Stimulated activated CD8-positive, alpha-beta memory T cell treated with anti-CD3 and anti-CD28 coated beads, Interleukin-4, amount 100 ng/mL, for 48 hours (primary cell): ENCODE results near the gene TLR10.
"Not testable (repeated sequence)": the region's sequence is repeated elsewhere in the genome, so short reads cannot be mapped to it uniquely, and the experiment has no call there.

Experiments used
- DNase-seq: peaks from one replicate; pipeline ENCODE4 v3.0.0-alpha.2; 2020

Gene TLR10, protein sequence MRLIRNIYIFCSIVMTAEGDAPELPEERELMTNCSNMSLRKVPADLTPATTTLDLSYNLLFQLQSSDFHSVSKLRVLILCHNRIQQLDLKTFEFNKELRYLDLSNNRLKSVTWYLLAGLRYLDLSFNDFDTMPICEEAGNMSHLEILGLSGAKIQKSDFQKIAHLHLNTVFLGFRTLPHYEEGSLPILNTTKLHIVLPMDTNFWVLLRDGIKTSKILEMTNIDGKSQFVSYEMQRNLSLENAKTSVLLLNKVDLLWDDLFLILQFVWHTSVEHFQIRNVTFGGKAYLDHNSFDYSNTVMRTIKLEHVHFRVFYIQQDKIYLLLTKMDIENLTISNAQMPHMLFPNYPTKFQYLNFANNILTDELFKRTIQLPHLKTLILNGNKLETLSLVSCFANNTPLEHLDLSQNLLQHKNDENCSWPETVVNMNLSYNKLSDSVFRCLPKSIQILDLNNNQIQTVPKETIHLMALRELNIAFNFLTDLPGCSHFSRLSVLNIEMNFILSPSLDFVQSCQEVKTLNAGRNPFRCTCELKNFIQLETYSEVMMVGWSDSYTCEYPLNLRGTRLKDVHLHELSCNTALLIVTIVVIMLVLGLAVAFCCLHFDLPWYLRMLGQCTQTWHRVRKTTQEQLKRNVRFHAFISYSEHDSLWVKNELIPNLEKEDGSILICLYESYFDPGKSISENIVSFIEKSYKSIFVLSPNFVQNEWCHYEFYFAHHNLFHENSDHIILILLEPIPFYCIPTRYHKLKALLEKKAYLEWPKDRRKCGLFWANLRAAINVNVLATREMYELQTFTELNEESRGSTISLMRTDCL

GRCh38 chr4:38782452-38783108, at the start of gene TLR10:
Gene TLR10 (minus strand): TSS chr4:38782990. CDS start chr4:38775590, 7,400 bp downstream.
- peak; percentile 41 for DNase-seq

DNA sequence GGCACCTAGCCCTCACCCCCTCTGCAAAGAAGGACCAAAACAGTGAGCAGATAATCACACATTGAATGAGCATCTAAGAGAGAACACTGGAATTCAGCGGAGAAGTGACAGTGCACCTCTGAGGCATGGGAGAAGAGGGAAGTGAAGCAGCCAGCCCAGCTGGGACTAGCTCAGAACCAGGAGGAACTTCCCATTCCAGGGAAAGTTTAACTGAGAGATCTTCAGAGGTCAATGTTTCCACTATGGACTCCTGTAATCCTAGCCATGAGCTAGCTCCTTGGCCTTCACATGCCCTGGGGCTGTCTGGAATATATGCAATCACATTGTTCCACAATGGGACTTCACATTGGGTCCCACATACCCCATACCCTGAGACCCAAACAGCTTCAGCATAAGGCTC, 49.4 kb upstream of the TLR10 start:
- no peak for DNase-seq

GRCh38 chr4:38831653-38832052, 48.9 kb upstream of the TLR10 start:
- DNase-seq: no peak

- DNase-seq: no peak
Observed at GRCh38 chr4:38829237-38829636, 46.4 kb upstream of the TLR10 start.

- no peak for DNase-seq
Observed at GRCh38 chr4:38823766-38824165, 41.0 kb upstream of the TLR10 start.

DNA sequence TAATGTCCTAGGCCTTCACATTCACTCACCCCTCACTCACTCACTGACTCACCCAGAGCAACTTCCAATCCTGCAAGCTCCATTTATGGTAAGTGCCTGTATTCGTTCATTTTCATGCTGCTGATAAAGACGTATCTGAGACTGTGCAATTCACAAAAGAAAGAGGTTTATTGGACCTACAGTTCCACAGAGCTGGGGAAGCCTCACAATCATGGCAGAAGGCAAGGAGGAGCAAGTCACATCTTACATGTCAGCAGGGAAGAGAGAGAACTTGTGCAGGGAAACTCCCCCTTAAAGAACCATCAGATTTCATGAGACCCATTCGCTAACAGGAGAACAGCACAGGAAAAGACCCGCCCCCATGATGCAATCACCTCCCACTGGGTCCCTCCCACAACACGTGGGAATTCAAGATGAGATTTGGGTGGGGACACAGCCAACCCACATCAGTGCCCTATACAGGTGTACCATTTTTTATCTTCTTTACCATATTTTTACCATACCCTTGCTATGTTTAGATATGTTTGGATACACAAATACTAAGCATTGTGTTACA, 40.0 kb upstream of the TLR10 start:
- DNase-seq: no peak

- DNase-seq: no peak
Observed at GRCh38 chr4:38821739-38822138, 38.9 kb upstream of the TLR10 start.

DNA sequence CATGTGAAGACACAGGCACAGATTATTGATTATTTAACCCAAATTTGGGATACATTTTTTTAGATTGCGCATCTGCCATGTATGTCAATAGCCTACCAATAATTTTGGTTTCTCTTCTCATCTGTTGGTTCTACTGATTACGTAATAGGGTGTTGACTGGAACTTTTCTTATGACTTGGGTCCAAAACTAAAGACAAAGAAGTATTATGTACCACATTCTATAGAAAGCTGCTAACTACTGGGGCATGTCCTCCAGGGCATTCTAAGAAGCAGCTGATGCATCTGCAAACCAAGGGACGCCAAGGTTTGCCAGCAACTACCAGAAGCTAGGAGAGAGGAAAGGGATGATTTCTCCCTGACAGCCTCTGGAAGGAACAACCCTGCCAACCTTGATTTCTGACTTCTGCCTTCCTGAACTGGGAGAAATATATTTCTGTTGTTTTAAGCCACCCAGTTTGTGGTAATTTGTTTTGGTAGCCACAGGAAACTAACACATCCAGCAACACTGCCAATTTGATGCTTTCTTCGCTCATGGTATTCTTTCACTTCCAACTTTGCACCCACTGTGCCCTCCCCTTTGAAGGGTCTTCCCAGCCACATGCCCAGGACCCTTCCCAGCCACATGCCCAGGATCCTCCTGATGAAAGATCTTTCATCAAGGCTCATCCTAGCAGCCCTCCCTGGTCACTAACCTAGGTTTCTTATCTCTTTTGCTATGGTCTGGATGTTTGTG, 37.7 kb upstream of the TLR10 start:
- DNase-seq: no peak

- no peak for DNase-seq
Observed at GRCh38 chr4:38819569-38819968, 36.8 kb upstream of the TLR10 start.

DNA sequence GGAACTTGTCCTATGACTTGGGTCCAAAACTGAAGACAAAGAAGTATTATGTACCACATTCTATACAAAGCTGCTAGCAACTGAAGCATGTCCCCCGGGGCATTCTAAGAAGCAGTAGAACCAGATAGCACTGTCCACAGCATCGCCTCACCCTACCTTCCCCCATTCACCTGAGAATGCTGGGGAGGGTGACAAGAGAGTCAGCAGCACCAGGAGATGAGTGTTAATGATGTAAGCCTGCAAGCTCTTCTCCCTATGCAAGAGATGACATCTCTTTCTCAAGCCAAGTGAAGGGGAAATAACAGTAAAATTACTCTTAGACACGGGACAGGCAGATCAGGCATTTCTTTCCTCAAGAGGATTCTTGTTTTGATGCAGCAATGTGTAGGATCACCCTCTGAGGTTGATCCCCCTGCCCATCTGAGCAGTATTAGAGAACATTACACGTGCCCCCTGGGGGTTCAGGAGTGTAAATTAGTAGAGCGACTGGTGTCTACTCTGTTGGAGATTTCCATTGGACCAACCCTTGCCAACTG, 35.7 kb upstream of the TLR10 start:
- no peak for DNase-seq

DNA sequence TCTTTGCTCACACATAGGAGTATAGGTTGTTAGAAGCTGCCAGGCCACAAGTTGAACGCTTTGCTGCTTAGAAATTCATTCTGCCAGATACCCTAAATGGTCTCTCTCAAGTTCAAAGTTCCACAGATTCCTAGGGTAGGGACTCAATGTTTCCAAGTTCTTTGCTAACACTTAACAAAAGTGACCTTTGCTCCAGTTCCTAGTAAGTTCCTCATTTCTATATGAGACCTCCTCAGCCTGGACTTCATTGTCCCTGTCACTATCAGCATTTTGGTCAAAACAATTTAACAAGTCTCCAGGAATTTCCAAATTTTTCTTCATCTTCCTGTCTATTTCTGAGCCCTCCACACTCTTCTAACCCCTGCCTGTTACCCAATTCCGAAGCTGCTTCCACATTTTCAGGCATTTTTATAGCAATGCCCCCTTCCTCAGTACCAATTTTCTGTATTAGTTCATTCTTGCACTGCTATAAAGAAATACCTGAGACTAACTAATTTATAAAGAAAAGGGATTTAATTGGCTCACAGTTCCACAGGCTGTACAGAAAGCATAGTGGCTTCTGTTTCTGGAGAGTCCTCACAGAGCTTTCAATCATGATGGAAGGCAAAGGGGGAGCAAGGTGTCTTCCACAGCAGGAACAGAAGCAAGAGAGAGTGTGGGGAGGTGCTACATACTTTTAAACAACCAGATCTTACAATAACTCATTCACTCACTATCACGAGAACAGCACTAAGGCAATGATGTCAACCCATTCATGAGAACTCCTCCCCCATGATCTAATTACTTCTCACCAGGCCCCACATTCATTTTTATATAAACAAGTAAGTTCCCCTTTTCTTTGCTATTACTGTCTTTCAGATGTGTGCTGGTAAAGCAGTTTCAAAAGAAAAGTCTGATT, 33.3 kb upstream of the TLR10 start:
- DNase-seq: no peak

DNA sequence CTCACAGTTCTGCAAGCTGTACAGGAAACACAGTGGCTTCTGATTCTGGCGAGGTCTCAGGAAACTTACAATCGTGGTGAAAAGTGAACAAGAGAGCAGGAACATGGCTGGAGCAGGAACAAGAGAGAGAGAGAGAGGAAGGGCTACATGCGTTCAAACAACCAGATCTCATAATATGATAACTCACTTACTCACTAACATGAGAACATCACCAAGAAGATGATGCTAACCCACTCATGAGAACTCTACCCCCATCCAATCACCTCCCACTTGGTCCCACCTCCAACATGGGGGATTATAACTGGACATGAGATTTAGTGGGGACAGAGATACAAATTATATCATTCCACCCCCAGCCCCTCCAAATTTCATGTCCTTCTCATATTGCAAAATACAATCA, 31.6 kb upstream of the TLR10 start:
- no peak for DNase-seq

GRCh38 chr4:38811297-38811696, 28.5 kb upstream of the TLR10 start:
- no peak for DNase-seq

- not testable (repeated sequence) for DNase-seq
Observed at GRCh38 chr4:38807462-38807861, 24.7 kb upstream of the TLR10 start.

- DNase-seq: not testable (repeated sequence)
Observed at GRCh38 chr4:38806251-38806650, 23.5 kb upstream of the TLR10 start.

GRCh38 chr4:38805530-38806145, 22.8 kb upstream of the TLR10 start:
- DNase-seq: no peak

GRCh38 chr4:38804654-38805295, 22.0 kb upstream of the TLR10 start, which contains the start of gene TLR1:
Gene TLR1 (minus strand): TSS chr4:38804791. CDS start chr4:38798831, 5,960 bp downstream.
- DNase-seq: no peak

- peak; percentile 30 for DNase-seq
Observed at GRCh38 chr4:38803833-38804653, 21.3 kb upstream of the TLR10 start.
